ENCODE measurements around the gene ZC3H4. TPM values are rescaled to one million over a fixed set of nuclear protein-coding genes. Genes with fewer than 3 reads are reported as not detected.

Gene ZC3H4
- total RNA-seq, 4 donors from 2014 or later = 11.9 to 26.9 (median 17.5) TPM

DNA sequence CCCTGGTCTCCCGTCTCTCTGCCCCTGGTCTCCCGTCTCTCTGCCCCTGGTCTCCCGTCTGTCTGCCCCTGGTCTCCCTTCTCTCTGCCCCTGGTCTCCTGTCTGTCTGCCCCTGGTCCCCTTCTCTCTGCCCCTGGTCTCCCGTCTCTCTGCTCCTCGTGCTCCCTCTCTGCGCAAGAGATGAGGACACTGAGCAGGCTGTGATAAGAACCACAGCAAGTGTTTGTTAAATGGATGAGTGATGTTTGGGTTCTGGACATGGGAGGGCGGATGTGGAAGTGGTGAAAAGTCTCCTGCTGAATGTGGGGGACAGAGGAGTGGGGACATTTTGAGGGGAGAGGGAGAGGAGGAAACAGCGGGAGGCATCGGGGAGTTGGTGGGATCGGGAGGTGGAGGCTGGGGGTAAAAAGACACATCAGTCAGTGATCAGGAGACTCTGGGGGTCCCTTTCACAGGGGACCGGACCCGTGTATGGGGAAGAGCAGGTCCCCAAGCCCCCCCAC, 85.9 kb downstream of the ZC3H4 start:
- TF ChIP-seq, protein P1, sequence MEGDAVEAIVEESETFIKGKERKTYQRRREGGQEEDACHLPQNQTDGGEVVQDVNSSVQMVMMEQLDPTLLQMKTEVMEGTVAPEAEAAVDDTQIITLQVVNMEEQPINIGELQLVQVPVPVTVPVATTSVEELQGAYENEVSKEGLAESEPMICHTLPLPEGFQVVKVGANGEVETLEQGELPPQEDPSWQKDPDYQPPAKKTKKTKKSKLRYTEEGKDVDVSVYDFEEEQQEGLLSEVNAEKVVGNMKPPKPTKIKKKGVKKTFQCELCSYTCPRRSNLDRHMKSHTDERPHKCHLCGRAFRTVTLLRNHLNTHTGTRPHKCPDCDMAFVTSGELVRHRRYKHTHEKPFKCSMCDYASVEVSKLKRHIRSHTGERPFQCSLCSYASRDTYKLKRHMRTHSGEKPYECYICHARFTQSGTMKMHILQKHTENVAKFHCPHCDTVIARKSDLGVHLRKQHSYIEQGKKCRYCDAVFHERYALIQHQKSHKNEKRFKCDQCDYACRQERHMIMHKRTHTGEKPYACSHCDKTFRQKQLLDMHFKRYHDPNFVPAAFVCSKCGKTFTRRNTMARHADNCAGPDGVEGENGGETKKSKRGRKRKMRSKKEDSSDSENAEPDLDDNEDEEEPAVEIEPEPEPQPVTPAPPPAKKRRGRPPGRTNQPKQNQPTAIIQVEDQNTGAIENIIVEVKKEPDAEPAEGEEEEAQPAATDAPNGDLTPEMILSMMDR (IDR thresholded peaks at IDR 0.05; ENCODE audit: low read depth) = no peak

DNA sequence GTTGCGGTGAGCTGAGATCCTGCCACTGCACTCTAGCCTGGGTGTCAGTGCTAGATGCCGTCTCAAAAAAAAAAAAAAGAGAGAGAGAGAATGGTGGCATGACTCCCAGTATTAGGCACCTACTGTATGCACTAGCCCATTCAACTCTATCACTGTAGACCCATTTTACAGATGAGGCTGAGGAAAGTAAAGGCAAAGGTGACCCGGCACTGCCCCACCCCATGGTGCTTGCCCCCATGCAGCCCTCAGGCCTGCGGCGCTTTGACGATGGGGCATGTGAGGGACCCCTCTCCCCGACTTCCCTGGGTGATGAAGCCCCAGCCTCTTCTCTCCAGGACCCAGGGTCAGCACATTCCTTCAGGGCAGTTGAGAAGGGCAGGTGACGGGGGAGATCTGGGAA, 86.7 kb downstream of the ZC3H4 start:
- TF ChIP-seq, protein P1 (IDR thresholded peaks at IDR 0.05; ENCODE audit: low read depth) = no peak

DNA sequence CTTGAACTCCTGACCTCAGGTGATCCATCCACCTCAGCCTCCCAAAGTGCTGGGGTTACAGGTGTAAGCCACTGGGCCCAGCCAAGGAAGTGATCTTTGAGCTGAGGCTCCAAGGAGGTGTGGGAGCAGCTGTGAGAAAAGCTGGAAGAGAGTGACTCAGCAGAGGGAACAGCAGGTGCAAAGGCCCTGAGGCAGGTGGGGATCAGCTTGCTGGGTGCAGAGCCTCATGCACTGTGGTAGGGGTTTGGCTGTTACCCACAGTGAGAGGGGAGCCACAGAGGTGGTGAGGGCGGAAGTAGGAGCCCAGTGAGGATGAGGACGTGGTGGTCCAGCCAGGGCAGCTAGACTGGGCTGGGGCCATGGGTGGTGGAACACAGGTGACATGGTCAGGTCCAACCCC, 87.4 kb downstream of the ZC3H4 start:
- TF ChIP-seq, protein P1 (IDR thresholded peaks at IDR 0.05; ENCODE audit: low read depth) = no peak

DNA sequence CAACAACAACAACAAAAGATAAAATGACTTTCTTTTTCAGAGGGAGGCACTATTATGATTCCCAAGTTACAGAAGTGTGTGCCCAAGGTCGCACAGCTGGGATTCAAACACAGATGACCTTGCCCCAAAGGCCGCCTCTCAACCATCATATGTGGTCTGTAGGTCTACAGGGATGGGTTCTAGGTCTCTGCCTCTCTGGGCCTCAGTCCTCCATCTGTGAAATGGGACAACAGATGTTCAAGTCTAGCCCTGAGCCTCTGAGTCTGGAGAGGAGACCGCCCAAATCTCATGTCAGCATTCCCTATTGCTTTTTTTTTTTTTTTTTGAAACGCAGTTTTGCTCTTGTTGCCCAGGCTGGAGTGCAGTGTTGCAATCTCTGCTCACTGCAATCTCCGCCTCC, 89.1 kb downstream of the ZC3H4 start:
- TF ChIP-seq, protein P1 (IDR thresholded peaks at IDR 0.05; ENCODE audit: low read depth) = no peak

DNA sequence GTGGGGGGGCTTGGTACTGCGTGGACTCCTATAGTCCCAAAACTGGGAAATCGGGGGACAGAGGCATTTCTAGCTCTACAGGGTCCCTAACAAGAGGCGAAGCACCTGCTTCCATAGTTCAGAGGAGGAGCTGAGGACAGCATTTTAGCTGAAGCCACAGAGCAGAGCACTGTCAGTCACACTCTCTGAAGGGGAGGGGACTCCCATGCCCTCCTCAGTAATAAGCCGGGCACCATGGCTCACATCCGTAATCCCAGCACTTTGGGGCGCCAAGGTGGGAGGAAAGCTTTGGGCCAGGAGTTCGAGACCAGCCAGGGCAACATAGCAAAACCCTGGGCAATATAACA, 90.2 kb downstream of the ZC3H4 start:
- TF ChIP-seq, protein P1 (IDR thresholded peaks at IDR 0.05; ENCODE audit: low read depth) = no peak

DNA sequence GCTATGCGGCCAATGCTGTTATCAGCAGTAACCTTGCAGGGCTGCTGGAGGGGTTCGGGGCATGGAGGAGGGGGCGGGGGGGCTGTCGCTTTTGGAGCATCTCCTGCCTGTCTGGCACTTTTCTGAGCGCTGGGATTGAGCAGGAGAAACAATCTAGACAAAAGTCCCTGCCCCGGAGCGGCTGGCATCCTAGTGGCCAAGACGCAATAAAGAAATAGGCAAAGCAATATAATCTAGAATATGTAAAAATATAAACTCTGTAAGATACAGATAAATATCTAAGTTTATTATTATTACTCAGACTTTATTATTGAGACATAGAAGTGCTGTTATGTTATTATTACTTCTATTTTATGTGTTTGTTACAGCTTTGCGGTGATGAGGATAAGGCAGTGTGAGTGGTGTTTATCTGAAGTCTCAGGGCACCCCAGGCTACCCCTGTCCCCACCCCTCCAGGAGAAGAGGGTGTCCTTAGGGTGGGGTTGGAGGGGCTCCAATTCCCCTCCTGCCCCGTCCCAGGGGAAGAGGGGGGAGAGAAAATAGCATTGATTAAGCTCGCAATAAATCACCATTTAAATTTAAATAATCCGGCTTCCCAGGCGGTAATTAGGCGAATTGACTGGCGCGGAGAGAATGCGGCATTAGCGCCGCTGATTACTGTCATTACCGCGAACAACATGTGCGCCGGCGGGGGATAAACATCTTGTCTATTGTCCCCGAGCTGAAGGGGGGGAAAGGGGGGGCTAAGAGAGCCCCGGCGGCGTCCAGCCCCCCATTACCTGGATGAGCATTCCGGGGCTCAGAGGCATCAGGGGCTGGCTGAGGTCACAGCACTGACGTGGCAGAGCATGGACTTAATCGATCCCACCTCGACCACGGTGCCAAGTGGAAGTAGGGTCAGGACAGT, 90.8 kb downstream of the ZC3H4 start:
- TF ChIP-seq, protein P1 (IDR thresholded peaks at IDR 0.05; ENCODE audit: low read depth) = no peak

DNA sequence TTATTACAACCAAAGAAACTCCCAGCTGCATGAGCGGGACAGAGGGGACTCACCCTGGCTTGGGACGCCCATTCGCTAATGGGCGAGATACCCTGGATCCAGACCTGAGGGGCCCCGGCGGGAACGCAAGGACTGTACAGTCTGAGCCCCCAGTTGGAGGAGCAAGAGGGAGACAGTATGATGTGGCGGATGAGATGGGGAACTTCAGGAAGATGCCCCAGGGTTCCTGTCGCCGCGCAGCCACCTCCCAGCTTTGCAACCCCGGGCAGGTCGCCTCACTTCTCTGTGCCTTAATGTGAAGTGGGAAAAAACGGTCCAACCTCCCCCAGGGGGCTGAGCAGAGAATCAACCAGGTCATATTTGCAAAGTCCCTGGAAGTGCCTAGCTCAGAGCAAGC, 91.4 kb downstream of the ZC3H4 start:
- TF ChIP-seq, protein P1 (IDR thresholded peaks at IDR 0.05; ENCODE audit: low read depth) = no peak

Data from subcutaneous adipose tissue (tissue), 4 donors.